BE2C (cell line): ENCODE data around the gene EXT2.

Experiments
- DNase-seq: peaks from one replicate; pipeline ENCODE4 v3.0.0-alpha.2; 2020
- H3K27me3 ChIP-seq: fragments of 250-450 bp; sonication (Bioruptor Pico); 2 replicates; pipeline ENCODE4 v1.5.1; 2020; ENCODE audit warnings: mild to moderate bottlenecking
- H3K36me3 ChIP-seq: fragments of 250-450 bp; sonication (Bioruptor Pico); 2 replicates; pipeline ENCODE4 v1.5.1; 2020; ENCODE audit warnings: mild to moderate bottlenecking
- H3K4me1 ChIP-seq: fragments of 250-450 bp; sonication (Bioruptor Pico); 2 replicates; pipeline ENCODE4 v1.5.1; 2020
- H3K4me3 ChIP-seq: 2 replicates; pipeline ENCODE4 v1.5.1; 2011; ENCODE audit warnings: low read depth, low read length
- H3K9me3 ChIP-seq: fragments of 250-450 bp; sonication (Bioruptor Pico); 2 replicates; pipeline ENCODE4 v1.5.1; 2020
- TF ChIP-seq, protein P1 (sequence below): IDR thresholded peaks from 2 replicates; pipeline ENCODE4 v1.5.1; 2012; ENCODE audit warnings: mild to moderate bottlenecking, low read depth, low read length

The EXT2 gene

GRCh38 chr11:44243086-44243485 is 147.6 kb downstream of the EXT2 start:
- TF ChIP-seq, protein P1, sequence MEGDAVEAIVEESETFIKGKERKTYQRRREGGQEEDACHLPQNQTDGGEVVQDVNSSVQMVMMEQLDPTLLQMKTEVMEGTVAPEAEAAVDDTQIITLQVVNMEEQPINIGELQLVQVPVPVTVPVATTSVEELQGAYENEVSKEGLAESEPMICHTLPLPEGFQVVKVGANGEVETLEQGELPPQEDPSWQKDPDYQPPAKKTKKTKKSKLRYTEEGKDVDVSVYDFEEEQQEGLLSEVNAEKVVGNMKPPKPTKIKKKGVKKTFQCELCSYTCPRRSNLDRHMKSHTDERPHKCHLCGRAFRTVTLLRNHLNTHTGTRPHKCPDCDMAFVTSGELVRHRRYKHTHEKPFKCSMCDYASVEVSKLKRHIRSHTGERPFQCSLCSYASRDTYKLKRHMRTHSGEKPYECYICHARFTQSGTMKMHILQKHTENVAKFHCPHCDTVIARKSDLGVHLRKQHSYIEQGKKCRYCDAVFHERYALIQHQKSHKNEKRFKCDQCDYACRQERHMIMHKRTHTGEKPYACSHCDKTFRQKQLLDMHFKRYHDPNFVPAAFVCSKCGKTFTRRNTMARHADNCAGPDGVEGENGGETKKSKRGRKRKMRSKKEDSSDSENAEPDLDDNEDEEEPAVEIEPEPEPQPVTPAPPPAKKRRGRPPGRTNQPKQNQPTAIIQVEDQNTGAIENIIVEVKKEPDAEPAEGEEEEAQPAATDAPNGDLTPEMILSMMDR, result no peak
- no peak for DNase-seq
- no peaks in the 10 kb centered on the region for H3K27me3 ChIP-seq
- H3K4me1 ChIP-seq, result no peaks in the 10 kb centered on the region
- no peak overlapping the region for H3K4me3 ChIP-seq
- H3K36me3 ChIP-seq, result no peaks in the 10 kb centered on the region
- no peaks in the 10 kb centered on the region for H3K9me3 ChIP-seq

GRCh38 chr11:44243595-44244343 is 148.3 kb downstream of the EXT2 start:
- Histone ChIP-seq H3K4me3 (no peak overlapping the region), H3K9me3 (no peaks in the 10 kb centered on the region), H3K4me1 (no peaks in the 10 kb centered on the region), H3K36me3 (no peaks in the 10 kb centered on the region), H3K27me3 (no peaks in the 10 kb centered on the region)
- no peak for DNase-seq
- TF ChIP-seq, protein P1, result no peak

DNA sequence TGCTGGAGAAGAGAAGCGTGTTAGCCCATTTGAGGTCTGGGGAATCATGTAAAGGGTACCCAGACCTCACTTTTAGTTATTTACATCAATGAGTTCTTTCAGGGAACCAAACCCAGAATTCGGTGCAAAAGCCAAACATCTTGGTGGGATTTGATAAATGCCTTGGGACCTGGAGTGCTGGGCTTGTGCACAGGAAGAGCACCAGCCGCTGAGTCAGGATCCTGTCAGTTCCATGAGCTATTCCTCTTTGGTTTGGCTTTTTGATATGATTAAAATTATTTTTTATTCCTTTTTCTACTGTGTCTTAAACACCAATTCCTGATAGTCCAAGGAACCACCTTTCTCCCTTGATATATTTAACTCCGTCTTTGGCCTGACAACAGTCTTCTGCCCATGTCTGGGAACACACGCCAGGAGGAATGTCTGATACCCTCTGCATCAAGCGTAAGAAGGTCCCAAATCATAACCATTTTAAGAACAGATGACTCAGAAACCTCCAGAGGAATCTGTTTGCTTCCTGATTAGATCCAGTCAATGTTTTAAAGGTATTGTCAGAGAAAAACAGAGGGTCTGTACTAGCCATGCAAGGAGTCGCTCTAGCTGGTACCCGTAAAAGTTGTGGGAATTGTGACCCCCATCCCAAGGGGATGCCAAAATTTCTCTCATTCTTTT is 149.3 kb downstream of the EXT2 start:
- Histone ChIP-seq H3K36me3 (no peaks in the 10 kb centered on the region), H3K27me3 (no peaks in the 10 kb centered on the region), H3K4me3 (no peak overlapping the region), H3K9me3 (no peaks in the 10 kb centered on the region), H3K4me1 (no peaks in the 10 kb centered on the region)
- DNase-seq, result no peak
- TF ChIP-seq, protein P1, result no peak

- DNase-seq, result peak; percentile 28
- TF ChIP-seq, protein P1, result no peak
- no peaks in the 10 kb centered on the region for H3K4me1 ChIP-seq
- H3K36me3 ChIP-seq, result no peaks in the 10 kb centered on the region
- no peaks in the 10 kb centered on the region for H3K27me3 ChIP-seq
- H3K9me3 ChIP-seq, result no peaks in the 10 kb centered on the region
- no peak overlapping the region for H3K4me3 ChIP-seq
These were observed 151.2 kb downstream of the EXT2 start for GRCh38 chr11:44246726-44247125.

- H3K9me3 ChIP-seq, result no peaks in the 10 kb centered on the region
- H3K27me3 ChIP-seq, result no peaks in the 10 kb centered on the region
- H3K4me3 ChIP-seq, result no peak overlapping the region
- no peaks in the 10 kb centered on the region for H3K36me3 ChIP-seq
- TF ChIP-seq, protein P1, result no peak
- no peaks in the 10 kb centered on the region for H3K4me1 ChIP-seq
- DNase-seq, result no peak
These were observed 152.0 kb downstream of the EXT2 start for GRCh38 chr11:44247508-44247907.

GRCh38 chr11:44248109-44248508 is 152.6 kb downstream of the EXT2 start:
- Histone ChIP-seq H3K36me3 (no peaks in the 10 kb centered on the region), H3K9me3 (no peaks in the 10 kb centered on the region), H3K4me1 (no peaks in the 10 kb centered on the region), H3K4me3 (no peak overlapping the region), H3K27me3 (no peaks in the 10 kb centered on the region)
- DNase-seq, result no peak
- TF ChIP-seq, protein P1, result no peak
